Skeletal muscle cell (primary cell): ENCODE results near the gene DAAM1.

Experiments used
- DNase-seq: peaks from one replicate; pipeline ENCODE4 v3.0.0-alpha.2; 2010; ENCODE audit warnings: low read depth
- H3K4me3 ChIP-seq: 2 replicates; pipeline ENCODE4 v1.5.1; 2011; ENCODE audit warnings: low read depth, mild to moderate bottlenecking, control low read depth, low read length, moderate library complexity

DAAM1 gene

DNA sequence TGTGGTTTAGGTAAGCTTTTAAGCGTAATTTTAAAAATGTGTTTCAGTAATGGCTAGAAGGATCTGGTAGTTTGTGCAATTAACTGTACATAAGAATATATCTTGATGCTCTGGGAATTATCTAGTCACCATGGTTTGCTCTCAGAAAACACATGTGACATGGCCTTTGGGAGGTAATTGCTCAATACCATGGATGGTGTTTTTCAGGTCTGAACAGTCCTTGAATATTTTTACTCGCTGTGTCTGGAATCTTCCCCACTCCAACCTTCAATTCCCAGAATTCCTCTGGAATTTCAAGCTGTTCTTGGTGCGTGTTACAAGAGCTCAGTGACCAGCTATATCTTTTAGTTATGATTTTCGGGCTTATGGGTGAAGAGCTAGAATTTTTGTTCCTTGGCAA is 85.3 kb downstream of the DAAM1 start:
- DNase-seq, result no peak
- no peak overlapping the region for H3K4me3 ChIP-seq

DNA sequence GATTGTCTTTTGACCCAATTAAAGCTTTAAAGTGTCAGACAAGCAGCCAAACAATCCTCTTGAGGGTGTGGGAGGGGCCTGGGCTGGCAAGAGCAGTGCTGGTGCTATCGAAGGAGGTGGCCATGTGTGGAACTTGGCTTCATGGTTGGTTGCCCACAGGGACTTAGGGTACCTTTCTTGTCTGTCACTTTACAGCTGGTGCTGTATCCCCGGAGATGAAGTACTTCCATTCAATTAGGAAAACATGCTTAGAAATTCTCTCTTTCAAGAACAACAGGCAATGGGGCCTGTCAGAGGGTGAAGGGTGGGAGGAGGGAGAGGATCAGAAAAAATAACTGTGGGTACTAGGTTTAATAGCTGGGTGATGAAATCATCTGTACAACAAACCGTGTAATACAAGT is 86.5 kb downstream of the DAAM1 start:
- no peak for DNase-seq
- H3K4me3 ChIP-seq, result no peak overlapping the region

DNA sequence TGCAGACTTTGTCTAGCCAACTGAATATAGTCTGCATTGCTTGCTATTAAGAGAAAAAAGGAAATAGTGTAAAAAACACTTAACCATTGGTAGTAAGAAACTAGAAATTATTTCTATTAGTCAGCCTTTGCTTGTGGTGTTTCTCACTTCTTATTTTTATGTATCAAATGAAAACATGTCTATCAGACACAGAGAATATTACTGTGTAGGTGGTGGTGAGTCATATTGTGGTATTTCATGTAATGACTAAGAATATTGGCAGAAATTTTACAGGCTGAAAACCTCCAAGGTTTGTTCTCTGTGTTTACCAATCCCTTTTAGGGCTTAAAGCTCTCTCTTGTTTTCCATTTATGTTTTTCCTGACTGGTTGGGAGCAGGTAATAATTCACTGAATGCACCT is 87.2 kb downstream of the DAAM1 start:
- no peak overlapping the region for H3K4me3 ChIP-seq
- peak; percentile 78 for DNase-seq

DNA sequence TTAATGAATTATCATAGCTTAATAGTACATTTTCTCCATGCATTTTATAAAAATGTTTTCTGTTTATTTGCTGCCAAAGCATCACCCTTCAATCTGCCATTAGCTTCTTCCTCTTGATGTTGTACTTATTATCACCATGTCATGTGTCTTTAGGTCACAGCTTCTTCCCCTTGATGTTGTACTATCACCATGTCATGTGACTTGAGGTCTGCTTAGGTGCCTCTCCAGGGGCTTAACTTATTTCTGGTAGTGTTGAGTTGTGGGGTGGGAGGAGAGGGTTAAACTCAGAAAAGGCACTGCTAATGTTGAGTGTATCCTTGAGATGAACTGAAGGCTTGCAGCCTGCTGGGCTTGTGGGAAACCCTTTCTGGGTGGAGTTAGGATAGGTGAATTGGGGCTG is 87.8 kb downstream of the DAAM1 start:
- DNase-seq, result no peak
- no peak overlapping the region for H3K4me3 ChIP-seq

DNA sequence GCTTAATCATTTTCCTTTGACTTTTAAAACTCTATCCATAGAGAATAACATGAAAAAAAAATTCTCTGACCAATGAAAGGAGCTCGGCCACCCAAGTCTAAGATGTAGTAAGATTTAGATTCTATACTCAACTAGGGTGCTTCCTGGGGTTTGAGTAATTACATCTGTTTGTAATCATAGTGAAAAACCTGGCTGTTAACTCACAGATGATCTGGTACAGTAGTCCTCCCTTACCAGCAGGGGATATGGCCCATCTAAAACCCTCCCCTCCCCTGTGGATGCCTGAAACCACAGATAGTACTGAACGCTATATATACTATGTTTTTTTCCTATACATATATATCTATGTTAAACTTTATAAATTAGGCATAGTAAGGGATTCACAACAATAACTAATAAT is 89.2 kb downstream of the DAAM1 start:
- no peak for DNase-seq
- no peak overlapping the region for H3K4me3 ChIP-seq

DNA sequence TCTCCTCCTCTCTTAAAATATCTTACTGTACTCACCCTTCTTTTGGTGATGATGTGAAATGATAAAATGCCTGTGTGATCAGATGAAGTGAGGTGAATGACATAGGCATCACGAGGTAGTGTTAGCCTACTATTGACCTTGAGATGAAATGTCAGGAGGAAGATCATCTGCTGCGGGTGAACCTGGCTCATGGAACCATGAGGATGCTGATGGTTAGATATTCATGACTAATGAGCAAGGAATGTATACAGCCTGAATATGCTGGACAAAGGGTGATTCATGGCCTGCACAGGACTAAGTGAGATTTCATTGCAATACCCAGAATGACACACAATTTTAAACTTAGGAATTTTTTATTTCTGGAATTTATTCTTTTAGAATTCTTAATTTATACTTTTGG is 89.6 kb downstream of the DAAM1 start:
- H3K4me3 ChIP-seq, result no peak overlapping the region
- peak; percentile 73 for DNase-seq

DNA sequence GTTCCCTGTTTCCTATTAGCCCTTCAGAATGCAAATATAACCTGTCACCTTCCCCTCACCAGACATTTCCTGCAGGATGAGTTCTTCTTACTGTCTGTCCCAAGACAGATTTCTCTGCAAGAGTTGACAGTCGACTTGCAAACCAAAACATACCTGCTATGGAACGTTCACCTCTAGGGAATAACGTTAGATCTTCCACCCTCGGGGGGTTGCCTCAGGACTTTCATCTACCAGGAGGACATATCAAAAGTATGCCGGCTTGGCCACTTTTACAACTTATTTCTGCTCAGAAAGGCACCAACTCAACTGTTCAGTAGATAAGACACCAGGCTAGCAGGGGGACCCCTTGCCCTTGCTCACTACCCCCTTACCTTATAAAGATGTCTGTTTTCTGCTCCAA is 92.5 kb downstream of the DAAM1 start:
- H3K4me3 ChIP-seq, result no peak overlapping the region
- no peak for DNase-seq

DNA sequence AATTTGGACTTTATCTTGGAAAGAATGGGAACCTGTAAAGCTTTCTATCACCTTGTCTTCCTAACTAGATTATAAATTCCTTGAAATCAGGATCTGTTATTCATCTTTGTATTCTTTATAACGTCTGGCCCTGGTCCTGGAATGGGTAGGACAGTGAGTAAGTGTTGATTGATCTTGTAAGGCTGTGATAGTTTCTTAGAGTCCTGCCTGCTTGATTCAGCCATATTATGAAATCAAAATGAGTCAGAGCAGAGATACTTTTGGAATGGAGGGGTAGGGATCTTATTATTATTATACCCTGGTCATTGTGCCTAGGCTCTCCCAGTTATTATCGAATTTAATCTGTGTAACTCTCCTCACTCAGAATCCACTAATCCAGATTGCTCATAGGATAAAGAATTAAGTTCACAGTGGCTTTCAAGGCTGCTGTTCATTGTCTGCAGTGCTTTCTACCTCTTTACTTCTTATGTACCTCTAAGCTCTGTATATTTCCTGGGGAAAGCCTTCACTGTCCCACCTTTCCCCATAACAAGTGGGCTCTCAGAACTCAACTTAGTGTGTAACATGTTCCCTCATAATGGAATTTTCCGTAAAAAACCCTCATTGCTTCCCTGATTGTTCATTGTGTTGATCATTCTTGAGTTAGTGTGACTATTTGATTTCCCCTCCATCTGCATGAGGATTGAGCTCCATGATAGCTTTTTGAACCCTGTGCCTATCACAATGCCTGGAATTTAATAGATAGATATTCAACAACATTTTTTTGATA is 93.3 kb downstream of the DAAM1 start:
- DNase-seq, result peak; percentile 59
- H3K4me3 ChIP-seq, result no peak overlapping the region

DNA sequence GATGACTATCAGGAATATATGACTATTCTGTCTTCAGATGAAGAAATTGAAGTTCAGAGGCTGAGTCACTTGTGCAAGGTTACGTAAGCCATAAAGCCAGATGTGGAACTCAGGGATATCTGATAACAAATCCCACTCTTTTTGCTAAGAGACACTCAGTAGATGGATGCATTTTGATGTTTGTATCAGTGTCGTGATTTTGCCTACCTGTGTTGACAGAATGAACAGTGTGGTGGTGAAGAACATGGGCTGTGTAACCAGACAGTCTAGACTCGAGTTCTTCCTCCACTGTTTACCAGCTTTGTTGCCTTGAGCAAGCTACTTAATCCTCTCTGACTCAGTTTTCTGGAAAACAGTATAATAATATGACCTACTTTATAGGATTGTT is 93.9 kb downstream of the DAAM1 start:
- no peak overlapping the region for H3K4me3 ChIP-seq
- DNase-seq, result peak; percentile 45

DNA sequence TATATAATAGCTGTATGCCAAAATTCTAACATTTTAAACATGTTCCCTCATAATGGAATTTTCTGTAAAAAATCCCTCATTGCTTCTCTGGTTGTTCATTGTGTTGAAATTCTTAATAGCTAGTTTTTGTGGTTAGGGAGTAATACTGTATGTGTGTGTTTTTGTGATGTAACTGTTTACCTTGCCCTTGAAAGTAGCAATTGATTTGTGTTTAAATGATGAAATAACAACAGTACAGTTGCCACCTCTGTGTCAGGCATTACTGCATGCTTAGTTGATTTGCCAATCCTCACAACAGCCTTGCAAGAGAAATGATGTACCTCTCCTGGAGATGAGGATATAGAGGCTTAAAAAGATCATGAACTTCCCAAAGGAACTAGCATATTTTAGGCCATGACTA is 94.9 kb downstream of the DAAM1 start:
- H3K4me3 ChIP-seq, result no peak overlapping the region
- DNase-seq, result peak; percentile 56

DNA sequence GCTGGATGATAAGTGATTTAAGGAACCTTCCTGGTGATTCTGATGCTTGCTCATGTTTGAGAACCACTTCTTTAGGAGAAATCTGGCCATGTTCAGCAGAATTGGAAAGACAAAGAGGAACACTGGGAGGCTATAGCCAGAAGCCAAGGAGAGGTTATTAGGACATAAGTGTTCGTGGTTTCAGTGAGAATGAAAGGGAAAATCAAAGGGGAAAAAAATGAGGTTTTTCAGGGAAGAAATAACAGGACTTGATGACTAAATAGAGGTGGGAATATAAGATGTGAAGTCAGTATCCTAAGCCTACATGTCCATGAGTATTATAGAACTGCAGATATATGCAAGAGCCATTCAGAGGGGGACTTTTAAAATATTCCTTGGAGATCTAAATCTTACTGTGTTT is 95.6 kb downstream of the DAAM1 start:
- DNase-seq, result no peak
- no peak overlapping the region for H3K4me3 ChIP-seq

DNA sequence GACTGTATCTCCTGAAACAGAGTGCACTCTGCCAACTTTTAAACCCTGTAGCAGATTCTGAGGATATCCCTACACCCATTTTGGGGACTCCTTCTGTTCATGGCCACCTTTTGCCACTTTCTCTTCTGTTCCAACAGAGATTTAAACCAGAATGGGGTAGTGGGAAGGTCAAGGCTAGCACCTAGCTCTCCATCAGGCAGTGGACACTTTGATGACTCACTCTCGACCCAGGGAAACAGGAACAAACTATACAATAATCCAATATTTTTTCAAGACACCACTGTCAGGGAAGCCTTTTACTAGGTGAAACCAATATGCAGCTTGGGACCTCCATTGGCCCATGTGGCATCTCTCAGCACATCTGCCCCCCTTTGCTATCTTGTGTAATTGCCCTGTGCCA is 103.6 kb downstream of the DAAM1 start:
- DNase-seq, result no peak
- no peak overlapping the region for H3K4me3 ChIP-seq

DNA sequence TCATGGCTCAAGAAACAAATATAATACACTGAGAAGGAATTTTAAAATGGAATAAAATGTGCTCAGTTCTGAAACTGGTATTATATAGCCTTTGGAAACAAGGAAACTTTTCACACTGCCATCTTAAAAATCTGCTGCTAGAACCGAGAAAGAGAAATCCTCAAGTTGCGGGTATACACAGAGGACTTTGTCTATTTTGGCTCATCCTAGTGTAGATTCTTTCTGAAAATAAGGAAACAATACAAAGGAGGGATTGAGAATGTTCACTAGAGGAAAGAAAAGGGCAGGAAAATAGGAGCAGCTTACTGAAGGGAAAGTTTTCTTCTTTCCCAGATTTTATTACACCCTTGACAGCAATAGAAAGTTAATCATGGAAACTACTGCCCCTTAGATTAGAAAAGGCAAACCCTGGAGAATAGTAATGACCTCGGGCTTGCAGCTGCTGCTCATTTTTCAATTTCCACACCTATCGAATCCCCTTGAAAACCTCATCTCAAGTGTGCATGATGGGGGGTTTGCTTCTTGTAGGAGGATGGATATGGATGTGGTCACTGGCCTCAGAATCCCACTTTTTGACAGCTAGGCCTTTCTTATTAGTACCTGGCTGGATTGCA is 104.6 kb downstream of the DAAM1 start:
- no peak overlapping the region for H3K4me3 ChIP-seq
- DNase-seq, result no peak

DNA sequence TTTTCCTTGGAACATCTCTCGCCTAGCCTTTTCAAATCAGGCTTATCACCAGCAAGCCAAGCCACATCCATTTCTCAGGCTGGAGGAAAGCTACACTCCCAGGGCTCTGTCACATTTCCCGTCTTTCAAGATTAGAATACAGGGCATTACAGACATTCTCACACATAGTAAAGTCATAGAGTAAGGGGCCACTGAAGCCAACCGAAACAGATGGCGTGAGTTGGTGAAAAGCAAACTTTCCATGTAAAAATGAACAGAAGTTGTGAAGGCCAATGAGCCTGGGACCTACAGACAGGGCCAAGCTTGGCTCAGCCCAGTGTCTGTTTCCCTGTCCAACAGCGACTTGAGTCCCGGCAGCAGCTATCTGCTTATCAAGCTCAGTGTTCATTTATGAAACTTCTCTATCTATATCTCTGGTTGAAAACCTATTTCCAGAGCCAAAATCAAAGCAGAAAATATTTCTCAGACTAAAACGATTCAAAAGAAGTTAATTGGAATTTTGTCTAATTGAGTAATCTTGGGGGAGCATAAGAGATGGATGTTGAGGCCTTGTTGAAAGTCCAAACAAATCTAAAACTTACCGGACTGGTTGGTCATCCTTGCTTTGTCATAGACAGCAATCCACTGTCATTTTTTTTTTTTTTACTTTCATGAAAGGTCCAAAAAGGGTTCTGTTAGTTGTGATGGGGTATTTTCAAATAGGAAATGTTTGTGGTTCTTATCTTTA is 105.6 kb downstream of the DAAM1 start:
- H3K4me3 ChIP-seq, result no peak overlapping the region
- no peak for DNase-seq

DNA sequence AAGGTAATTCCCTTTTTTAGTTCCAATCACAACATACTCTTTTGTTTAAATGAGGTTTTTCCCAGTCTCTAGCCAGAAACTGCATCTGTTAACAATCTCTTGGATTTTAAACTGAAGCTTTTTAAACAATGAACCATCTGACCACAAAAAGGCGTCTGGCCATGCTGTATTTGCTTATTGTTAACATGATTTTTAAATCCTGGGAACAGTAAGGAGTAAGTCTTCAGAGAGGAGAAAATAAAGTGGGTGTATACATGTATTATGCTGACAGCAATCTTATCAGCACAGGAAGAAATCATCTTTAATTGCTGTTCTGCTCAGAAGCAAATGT is 106.2 kb downstream of the DAAM1 start:
- no peak overlapping the region for H3K4me3 ChIP-seq
- no peak for DNase-seq

DNA sequence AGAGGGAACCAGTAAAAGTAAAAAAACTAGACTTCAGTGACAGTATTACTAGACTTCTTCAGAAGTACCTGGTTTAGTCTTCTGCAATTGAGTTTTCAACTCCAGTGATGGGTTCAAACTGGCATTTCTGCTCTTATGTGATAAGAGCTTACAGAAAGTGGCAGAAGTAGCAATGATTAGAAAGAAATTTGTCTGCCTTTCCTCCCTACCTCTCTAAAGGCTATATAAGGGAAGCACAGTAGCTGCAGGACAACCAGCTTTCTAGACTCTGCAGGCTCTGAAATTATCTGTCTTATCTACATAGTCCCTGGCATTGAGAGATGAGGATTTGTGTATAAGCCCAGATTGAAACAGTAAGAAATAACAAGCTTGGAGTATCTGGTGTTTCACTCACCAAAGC is 107.5 kb downstream of the DAAM1 start:
- no peak for DNase-seq
- no peak overlapping the region for H3K4me3 ChIP-seq

DNA sequence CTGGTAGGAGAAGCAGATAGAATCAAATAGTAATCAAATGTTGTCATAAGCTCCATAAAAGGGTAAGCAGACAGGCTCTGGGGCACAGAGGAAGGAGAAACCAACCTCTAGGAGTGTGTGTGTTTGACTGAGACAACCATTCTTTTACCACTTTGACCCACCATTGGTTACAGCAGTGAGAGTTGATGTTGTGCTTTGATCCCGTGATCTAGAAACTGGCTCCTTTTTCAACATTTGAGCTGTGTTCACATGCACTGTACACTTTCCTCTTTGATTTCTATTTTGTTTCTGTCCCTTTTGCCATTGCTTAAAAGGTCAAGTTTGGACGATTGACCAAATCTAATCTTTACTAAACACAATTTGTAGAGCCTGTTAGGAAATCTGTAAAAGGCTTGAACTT is 108.0 kb downstream of the DAAM1 start:
- no peak for DNase-seq

DNA sequence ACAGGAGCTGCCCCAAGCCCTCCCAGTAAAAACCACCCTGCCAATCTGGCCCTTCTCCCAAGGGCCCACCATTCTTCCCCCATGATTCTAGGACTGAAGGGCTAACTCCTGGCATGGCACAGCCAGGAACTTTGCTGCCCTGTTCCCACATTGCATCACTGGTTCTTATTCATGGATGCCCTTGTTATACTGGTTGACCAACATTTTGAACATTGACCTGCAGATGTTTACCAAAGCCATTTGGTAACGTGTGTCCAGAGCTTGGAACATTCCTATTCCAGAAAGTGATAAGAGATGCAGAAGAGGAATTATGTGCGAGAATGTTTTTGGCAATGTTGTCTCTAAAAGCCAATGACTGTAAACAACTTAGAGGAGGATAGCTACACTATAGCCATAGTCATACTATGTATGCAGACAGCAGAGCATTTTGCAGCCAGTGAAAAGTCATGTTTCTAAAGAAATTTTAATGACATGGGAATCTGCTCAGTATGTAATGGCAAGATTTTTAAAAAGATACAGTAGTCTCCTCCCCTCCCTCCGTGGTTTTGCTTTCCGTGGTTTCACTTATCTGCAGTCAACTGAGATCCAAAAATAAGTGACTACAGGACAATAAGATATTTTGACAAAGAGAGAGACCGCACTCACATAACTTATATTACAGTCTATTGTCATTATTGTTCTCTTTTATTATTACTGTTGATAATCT is 108.8 kb downstream of the DAAM1 start:
- DNase-seq, result no peak
- no peak overlapping the region for H3K4me3 ChIP-seq

More for the DNA sequence above, 108.0 kb downstream of the DAAM1 start:
- no peak overlapping the region for H3K4me3 ChIP-seq

DNA sequence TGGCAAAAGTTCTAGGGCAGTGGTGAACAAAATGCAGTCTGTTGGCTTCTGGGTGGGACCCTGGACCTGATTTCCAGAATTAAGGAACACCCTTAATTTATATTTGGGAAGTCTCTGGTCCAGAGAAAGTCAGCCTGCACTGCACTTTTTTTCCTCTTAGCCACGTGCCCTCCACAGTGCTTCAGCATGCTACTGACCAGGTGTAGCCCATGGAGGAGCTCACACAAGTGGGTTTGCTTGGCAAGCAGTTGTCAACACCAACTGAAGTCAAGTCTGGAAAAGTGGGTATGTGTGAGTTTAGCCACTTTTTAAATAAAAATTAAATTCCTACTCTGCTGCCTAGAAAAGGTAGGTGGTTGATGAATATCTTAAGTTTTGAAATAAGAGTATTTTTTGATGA is 111.3 kb downstream of the DAAM1 start:
- DNase-seq, result no peak
- no peak overlapping the region for H3K4me3 ChIP-seq

DNA sequence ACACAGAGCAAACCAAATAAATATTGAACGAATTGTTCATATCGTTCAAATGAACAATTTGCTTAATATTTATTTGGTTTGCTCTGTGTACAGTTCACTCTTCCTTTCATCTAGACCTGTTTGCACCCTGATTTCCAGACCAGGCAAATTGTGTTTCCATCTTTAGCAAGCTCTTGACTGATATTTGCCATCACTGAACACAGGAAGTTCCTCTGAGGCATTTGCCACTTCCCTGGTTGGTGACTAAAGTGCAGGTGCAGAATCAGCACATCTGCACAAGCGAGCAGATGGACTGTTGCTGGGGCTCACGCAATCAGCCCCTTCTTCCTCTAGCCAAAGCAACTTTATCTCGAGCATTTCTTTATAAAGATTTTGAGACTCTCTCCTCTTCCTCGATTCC is 112.9 kb downstream of the DAAM1 start:
- no peak for DNase-seq

More for the DNA sequence above, 112.9 kb downstream of the DAAM1 start:
- H3K4me3 ChIP-seq, result no peak overlapping the region
